ENCODE measurements around the gene ZCCHC14. TPM values are rescaled to one million over a fixed set of nuclear protein-coding genes. Genes with fewer than 3 reads are reported as not detected.
A peak's percentile ranks its signal among the peaks of the same experiment; 100 is the strongest.

Gene ZCCHC14
- total and polyA plus RNA-seq, 10 donors = 1.6 to 18.3 (median 13.2) TPM

DNA sequence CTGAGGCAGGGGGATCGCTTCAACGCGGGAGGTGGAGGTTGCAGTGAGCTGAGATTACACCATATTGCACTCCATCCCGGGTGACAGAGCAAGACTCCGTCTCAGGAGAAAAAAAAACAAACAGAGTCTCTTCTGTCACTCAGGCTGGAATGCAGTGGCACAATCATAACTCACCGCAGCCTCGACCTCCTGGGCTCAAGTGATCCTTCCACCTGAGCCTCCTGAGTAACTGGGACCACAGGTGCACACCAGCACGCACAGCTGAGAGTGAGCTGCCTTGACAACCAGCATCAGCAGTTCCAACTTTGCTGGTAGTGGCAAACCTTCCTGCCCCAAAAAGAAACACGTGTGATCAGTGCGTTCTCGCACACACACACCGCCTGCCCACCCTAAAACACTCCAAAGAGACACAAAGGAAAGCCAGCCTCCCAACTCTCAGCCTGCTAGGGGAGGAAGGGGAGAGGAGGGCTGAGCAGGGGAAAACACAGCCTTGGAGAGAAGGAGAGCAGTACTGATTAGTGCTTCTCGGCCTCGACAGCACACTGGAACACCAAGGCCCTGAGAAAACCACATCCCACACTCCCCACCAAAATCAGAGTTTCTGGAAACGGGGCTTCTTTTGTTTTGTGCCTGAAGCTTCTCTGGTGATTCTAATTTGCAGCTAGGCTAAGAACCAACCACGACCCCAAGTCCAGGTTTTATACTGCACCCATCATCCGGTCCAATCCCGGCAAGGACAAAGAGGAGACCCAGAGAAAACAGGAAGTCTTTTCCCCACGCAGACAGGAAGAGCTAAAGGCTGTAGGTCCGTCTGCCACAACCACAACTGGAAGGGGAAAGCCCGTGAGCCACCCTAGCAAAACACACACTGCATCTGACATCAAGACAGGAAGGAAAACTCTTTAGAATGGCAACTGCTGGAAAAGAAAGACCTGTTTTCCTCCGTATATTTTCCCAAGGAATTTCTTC, 28.8 kb downstream of the ZCCHC14 start:
- intact Hi-C loops (cut with DNase I; ENCODE audit: low total_unique reads) = no loop called here

GRCh38 chr16:87461466-87461991, 31.3 kb downstream of the ZCCHC14 start:
- WGBS, 5 donors = 39 to 51% (median 47%) methylated on average over 11 of the region's 11 CpGs

More for the DNA sequence above, 28.8 kb downstream of the ZCCHC14 start:
- WGBS, 5 donors = 39 to 48% (median 42%) methylated on average over 21 to 22 of the region's 22 CpGs
- peak overlapping the region; percentile 22 to 75 (median 70) for H3K27ac ChIP-seq
- peaks cover 0 to 3% (median 0%) of the 10 kb centered on the region in 7 donors for H3K27me3 ChIP-seq (replicated peaks in 1 of 7)
- H3K9me3 ChIP-seq = no peaks in the 10 kb centered on the region
- TF ChIP-seq POLR2A (IDR thresholded peaks at IDR 0.05) = no peak
- no peak for TF ChIP-seq CTCF (IDR thresholded peaks at IDR 0.05 in 8 of 11, conservative IDR thresholded peaks at IDR 0.05 in 3 of 11)
- no peak for TF ChIP-seq POLR2AphosphoS5 (IDR thresholded peaks at IDR 0.05)
- peaks cover 0 to 15% (median 5%) of the 10 kb centered on the region in 6 donors for H3K36me3 ChIP-seq
- H3K4me1 ChIP-seq = peaks cover 25 to 56% (median 41%) of the 10 kb centered on the region in 6 donors
- DNase-seq = no peak
- peak overlapping the region in 1 of 8 donors; percentile 38 for H3K4me3 ChIP-seq

GRCh38 chr16:87460936-87461335, 31.9 kb downstream of the ZCCHC14 start:
- Histone ChIP-seq H3K9me3 (no peaks in the 10 kb centered on the region), H3K27me3 (replicated peaks in 1 of 7) (no peaks in the 10 kb centered on the region), H3K4me1 (peaks cover 25 to 46% (median 35%) of the 10 kb centered on the region in 6 donors), H3K36me3 (peaks cover 0 to 40% (median 17%) of the 10 kb centered on the region in 6 donors), H3K27ac (no peak overlapping the region), H3K4me3 (no peak overlapping the region)
- intact Hi-C loops (cut with DNase I; ENCODE audit: low total_unique reads) = no loop called here
- TF ChIP-seq CTCF (IDR thresholded peaks at IDR 0.05 in 8 of 11, conservative IDR thresholded peaks at IDR 0.05 in 3 of 11) (no peak), POLR2AphosphoS5 (IDR thresholded peaks at IDR 0.05) (no peak), POLR2A (IDR thresholded peaks at IDR 0.05) (no peak)
- no peak for DNase-seq
- WGBS, 5 donors = 75 to 87% (median 84%) methylated on average over 10 of the region's 10 CpGs

More at GRCh38 chr16:87461466-87461991, 31.3 kb downstream of the ZCCHC14 start:
- Histone ChIP-seq H3K27ac (peak overlapping the region in 2 of 8 donors; percentile 26 to 34), H3K9me3 (no peaks in the 10 kb centered on the region), H3K27me3 (replicated peaks in 1 of 7) (peaks cover 0 to under 1% (median 0%) of the 10 kb centered on the region in 7 donors), H3K4me3 (no peak overlapping the region), H3K4me1 (peaks cover 25 to 52% (median 38%) of the 10 kb centered on the region in 6 donors), H3K36me3 (peaks cover 0 to 38% (median 17%) of the 10 kb centered on the region in 6 donors)
- no peak for DNase-seq
- intact Hi-C loops (cut with DNase I; ENCODE audit: low total_unique reads) = no loop called here
- TF ChIP-seq POLR2AphosphoS5 (IDR thresholded peaks at IDR 0.05) (peak in 2 of 3 donors; percentile 16 to 32), POLR2A (IDR thresholded peaks at IDR 0.05) (no peak), CTCF (IDR thresholded peaks at IDR 0.05 in 8 of 11, conservative IDR thresholded peaks at IDR 0.05 in 3 of 11) (peak in 5 of 11 experiments; percentile 13 to 30 (median 26))

All from spleen (tissue), 11 donors.